ENCODE measurements around the gene ASAH2B. TPM values are rescaled to one million over a fixed set of nuclear protein-coding genes. Genes with fewer than 3 reads are reported as not detected.
"Not testable (repeated sequence)": the region's sequence is repeated elsewhere in the genome, so short reads cannot be mapped to it uniquely, and the experiment has no call there.

ASAH2B gene
- total RNA-seq, 1 experiment from 2014 or later, result 8.6 TPM

- no peak overlapping the region for H2BK120ac ChIP-seq (ENCODE audit: low read depth, low read length, poor library complexity, severe bottlenecking)
- H3K23ac ChIP-seq (ENCODE audit: insufficient read length, low read depth, low read length), result no peak overlapping the region
- no peak overlapping the region for H3T11ph ChIP-seq (ENCODE audit: low read length)
- no peak overlapping the region for H4K5ac ChIP-seq (ENCODE audit: insufficient read length, low read depth, low read length)
- Mint-ChIP-seq H3K4me3 (peak overlapping the region; percentile 94 to 98), H3K27ac (peak overlapping the region; percentile 86 to 99 (median 88); a peak in 6 of 7 replicates), H3K4me1 (peaks cover 8 to 12% of the 10 kb centered on the region in 2 experiments; a peak in 3 of 4 replicates), H3K27me3 (ENCODE audit: low read depth) (peaks cover 17% of the 10 kb centered on the region; the same call in 1 of the 2 replicates), H3K9me3 (no peaks in the 10 kb centered on the region; a peak in 1 of 5 replicates), H3K36me3 (ENCODE audit: insufficient read depth in 1 of 3, low read depth in 3 of 3) (no peaks in the 10 kb centered on the region)
- H3K9ac ChIP-seq (ENCODE audit: extremely low read depth, insufficient read length, low read length), result peak overlapping the region; percentile 86
- no peak for TF ChIP-seq CTCF (conservative IDR thresholded peaks at IDR 0.05)
- no peak overlapping the region for H3K27ac ChIP-seq (ENCODE audit: insufficient read length, low read depth, low read length)
- no peak overlapping the region for H3K4ac ChIP-seq (ENCODE audit: low read depth, low read length)
- H3K9me3 ChIP-seq (ENCODE audit: control insufficient read depth, low read depth, low read length), result no peaks in the 10 kb centered on the region
- H3K27me3 ChIP-seq (ENCODE audit: insufficient read depth, low read length), result no peaks in the 10 kb centered on the region
- no peak overlapping the region for H4K91ac ChIP-seq (ENCODE audit: insufficient read length, low read depth, low read length)
- H2AK5ac ChIP-seq (ENCODE audit: insufficient read length, low read length), result no peak overlapping the region
- H2BK12ac ChIP-seq (ENCODE audit: insufficient read length, low read depth, low read length), result no peak overlapping the region
- DNase-seq, result no peak
- H3K79me2 ChIP-seq (ENCODE audit: insufficient read depth, low read length), result no peaks in the 10 kb centered on the region
- H2BK5ac ChIP-seq (ENCODE audit: insufficient read length, low read length), result no peak overlapping the region
- H2AFZ ChIP-seq (ENCODE audit: low read length), result peak overlapping the region; percentile 52
- no peak overlapping the region for H4K8ac ChIP-seq (replicated peaks; ENCODE audit: insufficient read length, low read depth, low read length)
- H3K18ac ChIP-seq (ENCODE audit: insufficient read length, low read depth, low read length), result no peak overlapping the region
- H3K56ac ChIP-seq (ENCODE audit: insufficient read length, low read depth, low read length), result no peak overlapping the region
- no peaks in the 10 kb centered on the region for H4K20me1 ChIP-seq (ENCODE audit: control insufficient read depth, insufficient read depth, insufficient read length)
- H3K4me1 ChIP-seq (ENCODE audit: insufficient read depth, low read length), result no peaks in the 10 kb centered on the region
- no peak overlapping the region for H2BK20ac ChIP-seq (ENCODE audit: low read depth, low read length, poor library complexity, severe bottlenecking)
- H3K79me1 ChIP-seq (ENCODE audit: insufficient read depth, low read depth, low read length, poor library complexity, severe bottlenecking), result no peaks in the 10 kb centered on the region
- H3K4me2 ChIP-seq (ENCODE audit: insufficient read depth, insufficient read length, low read length), result peak overlapping the region; percentile 94
- peaks cover 11% of the 10 kb centered on the region for H3K23me2 ChIP-seq (ENCODE audit: insufficient read length, low read depth, low read length, poor library complexity, severe bottlenecking)
- WGBS (ENCODE audit: extremely low coverage, insufficient read length, low lambda C conversion rate), result no CpG with 5 or more reads among the region's 8 CpGs
- no peak overlapping the region for H3K14ac ChIP-seq (ENCODE audit: insufficient read depth, low read length)
- no peak overlapping the region for H2BK15ac ChIP-seq (ENCODE audit: low read depth, low read length)
Measured at GRCh38 chr10:50740293-50740648, 535 bp downstream of the ASAH2B start.

GRCh38 chr10:50742820-50743219 is 3.1 kb downstream of the ASAH2B start:
- not testable (repeated sequence) for H3K56ac ChIP-seq (ENCODE audit: insufficient read length, low read depth, low read length); H2AFZ ChIP-seq (ENCODE audit: low read length); H3K23ac ChIP-seq (ENCODE audit: insufficient read length, low read depth, low read length); H3K27ac ChIP-seq (ENCODE audit: insufficient read length, low read depth, low read length); H4K8ac ChIP-seq (replicated peaks; ENCODE audit: insufficient read length, low read depth, low read length); H3K79me1 ChIP-seq (ENCODE audit: insufficient read depth, low read depth, low read length, poor library complexity, severe bottlenecking); H2BK120ac ChIP-seq (ENCODE audit: low read depth, low read length, poor library complexity, severe bottlenecking); H4K91ac ChIP-seq (ENCODE audit: insufficient read length, low read depth, low read length); H3K27ac Mint-ChIP-seq; H3K27me3 Mint-ChIP-seq (ENCODE audit: low read depth); H3K36me3 Mint-ChIP-seq (ENCODE audit: insufficient read depth in 1 of 3, low read depth in 3 of 3); H4K20me1 ChIP-seq (ENCODE audit: control insufficient read depth, insufficient read depth, insufficient read length); H3K4me1 ChIP-seq (ENCODE audit: insufficient read depth, low read length); H3K9ac ChIP-seq (ENCODE audit: extremely low read depth, insufficient read length, low read length); H3K9me3 ChIP-seq (ENCODE audit: control insufficient read depth, low read depth, low read length); DNase-seq; H3K4ac ChIP-seq (ENCODE audit: low read depth, low read length); H3T11ph ChIP-seq (ENCODE audit: low read length); H3K4me2 ChIP-seq (ENCODE audit: insufficient read depth, insufficient read length, low read length); H3K18ac ChIP-seq (ENCODE audit: insufficient read length, low read depth, low read length); H2BK12ac ChIP-seq (ENCODE audit: insufficient read length, low read depth, low read length); H3K14ac ChIP-seq (ENCODE audit: insufficient read depth, low read length); H2BK20ac ChIP-seq (ENCODE audit: low read depth, low read length, poor library complexity, severe bottlenecking); H4K5ac ChIP-seq (ENCODE audit: insufficient read length, low read depth, low read length); H3K9me3 Mint-ChIP-seq; H2BK5ac ChIP-seq (ENCODE audit: insufficient read length, low read length); H3K27me3 ChIP-seq (ENCODE audit: insufficient read depth, low read length); H2BK15ac ChIP-seq (ENCODE audit: low read depth, low read length); H2AK5ac ChIP-seq (ENCODE audit: insufficient read length, low read length); H3K4me3 Mint-ChIP-seq; H3K79me2 ChIP-seq (ENCODE audit: insufficient read depth, low read length)
- peaks cover 11% of the 10 kb centered on the region for H3K23me2 ChIP-seq (ENCODE audit: insufficient read length, low read depth, low read length, poor library complexity, severe bottlenecking)
- no CpG with 5 or more reads among the region's 10 CpGs for WGBS (ENCODE audit: extremely low coverage, insufficient read length, low lambda C conversion rate)
- peaks cover 10 to 12% of the 10 kb centered on the region in 2 experiments; a peak in 3 of 4 replicates for H3K4me1 Mint-ChIP-seq

All from H9 (cell line).